ENCODE data around the gene BAIAP2L2.
"Not testable (repeated sequence)": the region's sequence is repeated elsewhere in the genome, so short reads cannot be mapped to it uniquely, and the experiment has no call there.

The BAIAP2L2 gene, protein sequence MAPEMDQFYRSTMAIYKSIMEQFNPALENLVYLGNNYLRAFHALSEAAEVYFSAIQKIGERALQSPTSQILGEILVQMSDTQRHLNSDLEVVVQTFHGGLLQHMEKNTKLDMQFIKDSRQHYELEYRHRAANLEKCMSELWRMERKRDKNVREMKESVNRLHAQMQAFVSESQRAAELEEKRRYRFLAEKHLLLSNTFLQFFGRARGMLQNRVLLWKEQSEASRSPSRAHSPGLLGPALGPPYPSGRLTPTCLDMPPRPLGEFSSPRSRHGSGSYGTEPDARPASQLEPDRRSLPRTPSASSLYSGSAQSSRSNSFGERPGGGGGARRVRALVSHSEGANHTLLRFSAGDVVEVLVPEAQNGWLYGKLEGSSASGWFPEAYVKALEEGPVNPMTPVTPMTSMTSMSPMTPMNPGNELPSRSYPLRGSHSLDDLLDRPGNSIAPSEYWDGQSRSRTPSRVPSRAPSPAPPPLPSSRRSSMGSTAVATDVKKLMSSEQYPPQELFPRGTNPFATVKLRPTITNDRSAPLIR

DNA sequence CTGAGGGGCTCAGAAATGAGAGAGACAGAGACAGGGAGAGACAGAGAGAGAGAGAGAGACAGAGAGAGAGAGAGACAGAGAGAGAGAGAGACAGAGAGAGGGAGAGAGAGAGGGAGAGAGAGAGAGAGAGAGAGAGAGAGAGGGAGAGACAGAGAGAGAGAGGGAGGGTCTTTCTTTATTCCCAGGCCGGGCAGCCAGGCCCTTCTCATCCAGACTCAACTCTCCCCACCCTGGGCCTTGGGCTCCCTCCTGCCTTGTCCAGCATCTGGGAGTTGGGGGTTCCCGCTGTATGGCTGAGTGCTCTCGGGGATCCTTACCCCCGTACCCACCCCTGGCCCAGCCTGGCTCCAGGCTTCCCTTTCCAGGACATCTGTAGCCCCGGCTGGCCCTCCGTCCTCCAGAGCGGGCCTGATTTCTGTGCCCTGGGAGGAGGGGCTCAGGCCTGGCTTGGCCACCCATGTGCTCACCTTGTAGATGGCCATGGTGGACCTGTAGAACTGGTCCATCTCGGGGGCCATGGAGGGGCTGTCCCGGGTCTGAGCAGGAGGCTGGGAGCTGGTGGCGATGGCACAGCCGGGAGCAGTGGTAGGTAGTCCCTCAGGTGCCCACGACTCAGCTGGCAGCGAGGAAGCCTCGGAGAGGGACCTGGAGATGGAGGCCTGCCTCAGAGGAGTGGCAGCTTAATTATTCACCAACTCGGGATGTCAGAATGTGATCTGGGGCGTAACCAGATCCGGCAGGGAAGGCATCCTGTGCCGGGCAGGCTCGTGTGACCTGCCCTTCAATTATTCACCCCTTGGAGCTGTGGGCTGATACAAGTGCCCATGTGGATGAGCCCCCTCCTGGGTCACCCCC lies at the start of gene BAIAP2L2:
Gene BAIAP2L2 (minus strand): TSS at position 677 of the 855 bp plus-strand sequence. CDS start 159 bp downstream, at position 518.
- no peaks in the 10 kb centered on the region for H3K36me3 ChIP-seq (ENCODE audit: control insufficient read depth, low read length)
- no peaks in the 10 kb centered on the region for H3K4me1 ChIP-seq (ENCODE audit: control insufficient read depth, low read length)
- no peak within 1 kb of the TSS for H3K4me2 ChIP-seq (ENCODE audit: low read length)

DNA sequence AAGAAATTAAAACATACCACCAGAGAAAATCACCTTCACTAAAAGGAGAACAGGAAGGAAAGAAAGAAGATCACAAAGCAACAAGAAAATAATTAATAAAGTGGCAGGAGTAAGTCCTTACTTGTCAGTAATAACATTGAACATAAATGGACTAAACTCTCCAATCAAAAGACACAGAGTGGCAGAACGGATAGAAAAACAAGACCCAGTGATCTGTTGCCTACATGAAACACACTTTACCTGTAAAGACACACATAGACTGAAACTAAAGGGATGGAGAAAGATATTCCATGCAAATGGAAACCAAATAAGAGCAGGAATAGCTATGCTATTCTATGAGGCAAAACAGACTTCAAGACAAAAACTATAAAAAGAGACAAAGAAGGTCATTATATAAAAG lies 45.2 kb upstream of the BAIAP2L2 start:
- H3K4me1 ChIP-seq (ENCODE audit: control insufficient read depth, low read length) = no peaks in the 10 kb centered on the region
- TF ChIP-seq EZH2phosphoT487 (IDR thresholded peaks at IDR 0.05; ENCODE audit: borderline replicate concordance, low read length) = no peak
- TF ChIP-seq, protein P1, sequence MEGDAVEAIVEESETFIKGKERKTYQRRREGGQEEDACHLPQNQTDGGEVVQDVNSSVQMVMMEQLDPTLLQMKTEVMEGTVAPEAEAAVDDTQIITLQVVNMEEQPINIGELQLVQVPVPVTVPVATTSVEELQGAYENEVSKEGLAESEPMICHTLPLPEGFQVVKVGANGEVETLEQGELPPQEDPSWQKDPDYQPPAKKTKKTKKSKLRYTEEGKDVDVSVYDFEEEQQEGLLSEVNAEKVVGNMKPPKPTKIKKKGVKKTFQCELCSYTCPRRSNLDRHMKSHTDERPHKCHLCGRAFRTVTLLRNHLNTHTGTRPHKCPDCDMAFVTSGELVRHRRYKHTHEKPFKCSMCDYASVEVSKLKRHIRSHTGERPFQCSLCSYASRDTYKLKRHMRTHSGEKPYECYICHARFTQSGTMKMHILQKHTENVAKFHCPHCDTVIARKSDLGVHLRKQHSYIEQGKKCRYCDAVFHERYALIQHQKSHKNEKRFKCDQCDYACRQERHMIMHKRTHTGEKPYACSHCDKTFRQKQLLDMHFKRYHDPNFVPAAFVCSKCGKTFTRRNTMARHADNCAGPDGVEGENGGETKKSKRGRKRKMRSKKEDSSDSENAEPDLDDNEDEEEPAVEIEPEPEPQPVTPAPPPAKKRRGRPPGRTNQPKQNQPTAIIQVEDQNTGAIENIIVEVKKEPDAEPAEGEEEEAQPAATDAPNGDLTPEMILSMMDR (IDR thresholded peaks at IDR 0.05; ENCODE audit: low read depth, low read length, poor library complexity, severe bottlenecking) = no peak
- no peaks in the 10 kb centered on the region for H3F3A ChIP-seq (ENCODE audit: control insufficient read depth, insufficient read depth)
- no peak overlapping the region for H3K27ac ChIP-seq (ENCODE audit: low read depth, low read length)
- no peak overlapping the region for H3K4me3 ChIP-seq (ENCODE audit: low read length)
- no peak overlapping the region for H3K4me2 ChIP-seq (ENCODE audit: low read length)
- no peaks in the 10 kb centered on the region for H3K79me2 ChIP-seq (ENCODE audit: control insufficient read depth, low read length)
- H4K20me1 ChIP-seq (ENCODE audit: control insufficient read depth, insufficient read depth, low read depth, low read length) = no peaks in the 10 kb centered on the region
- H3K36me3 ChIP-seq (ENCODE audit: control insufficient read depth, low read length) = no peaks in the 10 kb centered on the region
- no peaks in the 10 kb centered on the region for H3K9me3 ChIP-seq (ENCODE audit: control insufficient read depth, insufficient read depth, low read length)
- no peaks in the 10 kb centered on the region for H3K27me3 ChIP-seq (ENCODE audit: control insufficient read depth, low read length)
- no peaks in the 10 kb centered on the region for H3K9me2 ChIP-seq (replicated peaks; ENCODE audit: control insufficient read depth, low read length)

More for the DNA sequence above, at the start of gene BAIAP2L2:
- H3K27ac ChIP-seq (ENCODE audit: low read depth, low read length) = no peak within 1 kb of the TSS
- H3K79me2 ChIP-seq (ENCODE audit: control insufficient read depth, low read length) = no peaks in the 10 kb centered on the region
- H4K20me1 ChIP-seq (ENCODE audit: control insufficient read depth, insufficient read depth, low read depth, low read length) = no peaks in the 10 kb centered on the region
- no peaks in the 10 kb centered on the region for H3K27me3 ChIP-seq (ENCODE audit: control insufficient read depth, low read length)
- TF ChIP-seq, protein P1 (IDR thresholded peaks at IDR 0.05; ENCODE audit: low read depth, low read length, poor library complexity, severe bottlenecking) = no peak
- no peak for TF ChIP-seq EZH2phosphoT487 (IDR thresholded peaks at IDR 0.05; ENCODE audit: borderline replicate concordance, low read length)
- no peak within 1 kb of the TSS for H3K4me3 ChIP-seq (ENCODE audit: low read length)
- no peaks in the 10 kb centered on the region for H3K9me2 ChIP-seq (replicated peaks; ENCODE audit: control insufficient read depth, low read length)
- H3F3A ChIP-seq (ENCODE audit: control insufficient read depth, insufficient read depth) = no peaks in the 10 kb centered on the region
- no peaks in the 10 kb centered on the region for H3K9me3 ChIP-seq (ENCODE audit: control insufficient read depth, insufficient read depth, low read length)

DNA sequence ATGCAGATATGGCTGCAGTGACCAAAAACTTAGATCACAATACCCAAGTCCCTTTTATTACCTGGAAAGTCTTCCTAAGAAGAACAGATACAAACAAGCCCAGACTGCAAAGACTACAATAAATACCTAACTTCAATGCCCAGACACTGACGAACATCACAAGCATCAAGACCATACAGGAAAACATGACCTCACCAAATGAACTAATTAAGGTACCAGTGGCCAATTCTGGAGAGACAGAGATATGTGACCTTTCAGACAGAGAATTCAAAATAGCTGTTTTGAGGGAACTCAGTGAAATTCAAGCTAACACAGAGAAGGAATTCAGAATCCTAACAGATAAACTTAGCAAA lies 44.1 kb upstream of the BAIAP2L2 start:
- H3K27ac ChIP-seq (ENCODE audit: low read depth, low read length); H3K4me2 ChIP-seq (ENCODE audit: low read length); H4K20me1 ChIP-seq (ENCODE audit: control insufficient read depth, insufficient read depth, low read depth, low read length); H3K4me3 ChIP-seq (ENCODE audit: low read length); H3F3A ChIP-seq (ENCODE audit: control insufficient read depth, insufficient read depth); H3K27me3 ChIP-seq (ENCODE audit: control insufficient read depth, low read length); H3K79me2 ChIP-seq (ENCODE audit: control insufficient read depth, low read length); H3K9me3 ChIP-seq (ENCODE audit: control insufficient read depth, insufficient read depth, low read length); H3K36me3 ChIP-seq (ENCODE audit: control insufficient read depth, low read length); H3K9me2 ChIP-seq (replicated peaks; ENCODE audit: control insufficient read depth, low read length); H3K4me1 ChIP-seq (ENCODE audit: control insufficient read depth, low read length): not testable (repeated sequence)

Data from DOHH2 (cell line).